Measurements from ENCODE around the gene ZNF207. TPM values are rescaled to one million over a fixed set of nuclear protein-coding genes. Genes with fewer than 3 reads are reported as not detected.

ZNF207 gene
- total and polyA plus RNA-seq, 9 of the 15 experiments (the other 6 are each of a cell fraction or from before 2014, with no cell fraction given) = 123 to 370 (median 250) TPM

DNA sequence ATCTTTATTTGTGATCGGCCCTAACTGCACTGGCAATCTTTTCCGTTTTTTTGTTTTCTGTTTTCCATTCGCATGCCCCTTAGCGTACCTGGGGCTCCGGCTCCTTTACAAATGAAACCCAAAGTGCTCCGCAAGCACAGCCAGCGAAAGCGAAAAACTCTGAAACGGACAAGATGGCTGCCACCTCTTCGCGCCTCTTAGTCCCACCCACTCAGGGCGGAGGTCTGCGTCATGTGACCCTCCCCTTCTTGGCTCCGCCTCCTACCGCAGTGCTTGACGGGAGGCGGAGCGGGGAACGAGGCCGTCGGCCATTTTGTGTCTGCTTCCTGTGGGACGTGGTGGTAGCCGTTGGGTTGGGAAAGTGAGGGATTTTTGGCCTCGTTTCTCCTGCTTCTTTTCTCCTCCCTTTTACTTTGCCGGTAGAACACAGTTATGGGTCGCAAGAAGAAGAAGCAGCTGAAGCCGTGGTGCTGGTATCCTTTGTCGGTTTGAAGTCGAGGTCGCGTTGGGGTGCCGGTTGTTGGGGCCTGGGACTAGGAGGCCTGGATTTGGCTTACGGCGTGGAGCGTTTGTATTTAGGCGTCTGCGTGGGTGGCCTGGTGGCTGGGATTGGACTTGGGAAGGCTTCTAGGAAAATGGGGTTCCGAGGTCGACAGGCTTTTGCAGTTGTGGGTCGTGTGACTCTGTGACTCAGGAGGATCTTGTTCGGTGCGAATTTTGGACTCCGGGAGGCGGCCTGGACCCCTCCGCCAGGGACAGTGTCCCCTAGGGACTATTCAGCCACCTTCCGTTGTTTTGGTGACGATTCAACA is at the start of gene ZNF207 (continued):
- TF ChIP-seq, protein P1, sequence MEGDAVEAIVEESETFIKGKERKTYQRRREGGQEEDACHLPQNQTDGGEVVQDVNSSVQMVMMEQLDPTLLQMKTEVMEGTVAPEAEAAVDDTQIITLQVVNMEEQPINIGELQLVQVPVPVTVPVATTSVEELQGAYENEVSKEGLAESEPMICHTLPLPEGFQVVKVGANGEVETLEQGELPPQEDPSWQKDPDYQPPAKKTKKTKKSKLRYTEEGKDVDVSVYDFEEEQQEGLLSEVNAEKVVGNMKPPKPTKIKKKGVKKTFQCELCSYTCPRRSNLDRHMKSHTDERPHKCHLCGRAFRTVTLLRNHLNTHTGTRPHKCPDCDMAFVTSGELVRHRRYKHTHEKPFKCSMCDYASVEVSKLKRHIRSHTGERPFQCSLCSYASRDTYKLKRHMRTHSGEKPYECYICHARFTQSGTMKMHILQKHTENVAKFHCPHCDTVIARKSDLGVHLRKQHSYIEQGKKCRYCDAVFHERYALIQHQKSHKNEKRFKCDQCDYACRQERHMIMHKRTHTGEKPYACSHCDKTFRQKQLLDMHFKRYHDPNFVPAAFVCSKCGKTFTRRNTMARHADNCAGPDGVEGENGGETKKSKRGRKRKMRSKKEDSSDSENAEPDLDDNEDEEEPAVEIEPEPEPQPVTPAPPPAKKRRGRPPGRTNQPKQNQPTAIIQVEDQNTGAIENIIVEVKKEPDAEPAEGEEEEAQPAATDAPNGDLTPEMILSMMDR (IDR thresholded peaks at IDR 0.05 in 2 of 3, conservative IDR thresholded peaks at IDR 0.05 in 1 of 3; ENCODE audit: insufficient read depth in 2 of 3, low read depth in 1 of 3, low read length in 3 of 3) = no peak
- TF ChIP-seq PHB (CRISPR knock-in tag; IDR thresholded peaks at IDR 0.05) (no peak), ZNF239 (CRISPR knock-in tag; IDR thresholded peaks at IDR 0.05) (no peak), GTF2F1 (IDR thresholded peaks at IDR 0.05; ENCODE audit: low read depth, low read length) (no peak), L3MBTL2 (IDR thresholded peaks at IDR 0.05) (0 out of 2 replicates have a peak, but pooled peaks have one; percentile 30), ZNF785 (CRISPR knock-in tag; IDR thresholded peaks at IDR 0.05) (no peak), EP400 (IDR thresholded peaks at IDR 0.05) (peak; percentile 98), BRD4 (IDR thresholded peaks at IDR 0.05) (peak; percentile 99), POLR2H (tag; IDR thresholded peaks at IDR 0.05; ENCODE audit: low read depth) (peak; percentile 97), RFX7 (CRISPR knock-in tag; IDR thresholded peaks at IDR 0.05) (no peak), RBM34 (IDR thresholded peaks at IDR 0.05; ENCODE audit: borderline replicate concordance, insufficient read depth, low read length) (no peak), JUND (IDR thresholded peaks at IDR 0.05; ENCODE audit: borderline replicate concordance, low read depth, low read length) (peak; percentile 53; the same call in 1 of the 2 replicates), JUND (tag; IDR thresholded peaks at IDR 0.05; ENCODE audit: borderline replicate concordance, low read depth, low read length) (no peak; the same call in 2 of the 3 replicates), TRIM24 (IDR thresholded peaks at IDR 0.05) (peak in 1 of 2 experiments; percentile 2; a peak in 1 of 4 replicates), ZNF184 (CRISPR knock-in tag; IDR thresholded peaks at IDR 0.05) (no peak), KLF10 (CRISPR knock-in tag; IDR thresholded peaks at IDR 0.05) (no peak)
- TF ChIP-seq, protein P2, sequence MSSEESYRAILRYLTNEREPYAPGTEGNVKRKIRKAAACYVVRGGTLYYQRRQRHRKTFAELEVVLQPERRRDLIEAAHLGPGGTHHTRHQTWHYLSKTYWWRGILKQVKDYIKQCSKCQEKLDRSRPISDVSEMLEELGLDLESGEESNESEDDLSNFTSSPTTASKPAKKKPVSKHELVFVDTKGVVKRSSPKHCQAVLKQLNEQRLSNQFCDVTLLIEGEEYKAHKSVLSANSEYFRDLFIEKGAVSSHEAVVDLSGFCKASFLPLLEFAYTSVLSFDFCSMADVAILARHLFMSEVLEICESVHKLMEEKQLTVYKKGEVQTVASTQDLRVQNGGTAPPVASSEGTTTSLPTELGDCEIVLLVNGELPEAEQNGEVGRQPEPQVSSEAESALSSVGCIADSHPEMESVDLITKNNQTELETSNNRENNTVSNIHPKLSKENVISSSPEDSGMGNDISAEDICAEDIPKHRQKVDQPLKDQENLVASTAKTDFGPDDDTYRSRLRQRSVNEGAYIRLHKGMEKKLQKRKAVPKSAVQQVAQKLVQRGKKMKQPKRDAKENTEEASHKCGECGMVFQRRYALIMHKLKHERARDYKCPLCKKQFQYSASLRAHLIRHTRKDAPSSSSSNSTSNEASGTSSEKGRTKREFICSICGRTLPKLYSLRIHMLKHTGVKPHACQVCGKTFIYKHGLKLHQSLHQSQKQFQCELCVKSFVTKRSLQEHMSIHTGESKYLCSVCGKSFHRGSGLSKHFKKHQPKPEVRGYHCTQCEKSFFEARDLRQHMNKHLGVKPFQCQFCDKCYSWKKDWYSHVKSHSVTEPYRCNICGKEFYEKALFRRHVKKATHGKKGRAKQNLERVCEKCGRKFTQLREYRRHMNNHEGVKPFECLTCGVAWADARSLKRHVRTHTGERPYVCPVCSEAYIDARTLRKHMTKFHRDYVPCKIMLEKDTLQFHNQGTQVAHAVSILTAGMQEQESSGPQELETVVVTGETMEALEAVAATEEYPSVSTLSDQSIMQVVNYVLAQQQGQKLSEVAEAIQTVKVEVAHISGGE (CRISPR knock-in tag; IDR thresholded peaks at IDR 0.05) = peak in 1 of 3 experiments; percentile 43; a peak in 1 of 6 replicates
- TF ChIP-seq, protein P3, sequence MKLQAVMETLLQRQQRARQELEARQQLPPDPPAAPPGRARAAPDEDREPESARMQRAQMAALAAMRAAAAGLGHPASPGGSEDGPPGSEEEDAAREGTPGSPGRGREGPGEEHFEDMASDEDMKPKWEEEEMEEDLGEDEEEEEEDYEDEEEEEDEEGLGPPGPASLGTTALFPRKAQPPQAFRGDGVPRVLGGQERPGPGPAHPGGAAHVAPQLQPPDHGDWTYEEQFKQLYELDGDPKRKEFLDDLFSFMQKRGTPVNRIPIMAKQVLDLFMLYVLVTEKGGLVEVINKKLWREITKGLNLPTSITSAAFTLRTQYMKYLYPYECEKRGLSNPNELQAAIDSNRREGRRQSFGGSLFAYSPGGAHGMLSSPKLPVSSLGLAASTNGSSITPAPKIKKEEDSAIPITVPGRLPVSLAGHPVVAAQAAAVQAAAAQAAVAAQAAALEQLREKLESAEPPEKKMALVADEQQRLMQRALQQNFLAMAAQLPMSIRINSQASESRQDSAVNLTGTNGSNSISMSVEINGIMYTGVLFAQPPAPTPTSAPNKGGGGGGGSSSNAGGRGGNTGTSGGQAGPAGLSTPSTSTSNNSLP (IDR thresholded peaks at IDR 0.05; ENCODE audit: borderline replicate concordance, low read depth, low read length) = no peak
- TF ChIP-seq, protein P4, sequence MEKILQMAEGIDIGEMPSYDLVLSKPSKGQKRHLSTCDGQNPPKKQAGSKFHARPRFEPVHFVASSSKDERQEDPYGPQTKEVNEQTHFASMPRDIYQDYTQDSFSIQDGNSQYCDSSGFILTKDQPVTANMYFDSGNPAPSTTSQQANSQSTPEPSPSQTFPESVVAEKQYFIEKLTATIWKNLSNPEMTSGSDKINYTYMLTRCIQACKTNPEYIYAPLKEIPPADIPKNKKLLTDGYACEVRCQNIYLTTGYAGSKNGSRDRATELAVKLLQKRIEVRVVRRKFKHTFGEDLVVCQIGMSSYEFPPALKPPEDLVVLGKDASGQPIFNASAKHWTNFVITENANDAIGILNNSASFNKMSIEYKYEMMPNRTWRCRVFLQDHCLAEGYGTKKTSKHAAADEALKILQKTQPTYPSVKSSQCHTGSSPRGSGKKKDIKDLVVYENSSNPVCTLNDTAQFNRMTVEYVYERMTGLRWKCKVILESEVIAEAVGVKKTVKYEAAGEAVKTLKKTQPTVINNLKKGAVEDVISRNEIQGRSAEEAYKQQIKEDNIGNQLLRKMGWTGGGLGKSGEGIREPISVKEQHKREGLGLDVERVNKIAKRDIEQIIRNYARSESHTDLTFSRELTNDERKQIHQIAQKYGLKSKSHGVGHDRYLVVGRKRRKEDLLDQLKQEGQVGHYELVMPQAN (IDR thresholded peaks at IDR 0.05; ENCODE audit: borderline replicate concordance) = peak; percentile 65; the same call in 1 of the 2 replicates
